Cardiac muscle cell (in vitro differentiated cells and primary cell): ENCODE results near the gene ZNF846. TPM values are rescaled to one million over a fixed set of nuclear protein-coding genes. Genes with fewer than 3 reads are reported as not detected.
A peak's percentile ranks its signal among the peaks of the same experiment; 100 is the strongest.
"Not testable (repeated sequence)": the region's sequence is repeated elsewhere in the genome, so short reads cannot be mapped to it uniquely, and the experiment has no call there.

Source experiments
- DNase-seq, 2 donors: peaks; one replicate each; pipeline versions ENCODE4 v3.0.0 to v3.0.0-alpha.2; 2010 to 2017; ENCODE audit warnings: low read depth in 1 of 2, low spot score in 1 of 2
- H3K27ac ChIP-seq: fragments of 200-600 bp; sonication (generic); 2 replicates; pipeline ENCODE4 v1.5.1; 2016
- H3K27me3 ChIP-seq: fragments of 200-600 bp; sonication (generic); 2 replicates; pipeline ENCODE4 v1.6.0; 2016; ENCODE audit warnings: control low read depth
- H3K36me3 ChIP-seq: fragments of 200-600 bp; sonication (generic); 2 replicates; pipeline ENCODE4 v1.5.1; 2016; ENCODE audit warnings: control low read depth
- H3K4me1 ChIP-seq: fragments of 200-600 bp; sonication (generic); 2 replicates; pipeline ENCODE4 v1.8.1; 2017; ENCODE audit warnings: low read depth, mild to moderate bottlenecking, mixed run types
- H3K4me3 ChIP-seq: fragments of 200-600 bp; sonication (generic); 2 replicates; pipeline ENCODE4 v1.5.1; 2016; ENCODE audit warnings: mild to moderate bottlenecking
- H3K9me3 ChIP-seq: fragments of 200-600 bp; sonication (generic); 2 replicates; pipeline ENCODE4 v1.5.1; 2017; ENCODE audit warnings: low read depth, mild to moderate bottlenecking, control low read depth
- CTCF ChIP-seq: IDR thresholded peaks from 2 replicates; pipeline ENCODE4 v1.5.1; 2012; ENCODE audit warnings: low read depth, mild to moderate bottlenecking, low read length
- polyA plus RNA-seq: library from polyadenylated mRNA; unstranded; fragments of >200 nt; fragmentation: Nextera tagmentation; extraction: Ambion mirVana; gene quantifications from 2 replicates; pipeline ENCODE4 v1.2.1, GENCODE V29; 2016
- total RNA-seq: library from RNA; depleted of rRNA; stranded (reverse); fragments of >200 nt; gene quantifications from 2 replicates; pipeline ENCODE4 v1.2.3, GENCODE V29; 2016

Gene ZNF846
- total and polyA plus RNA-seq, 2 experiments from 2014 or later: 14.4 to 15.6 TPM

DNA sequence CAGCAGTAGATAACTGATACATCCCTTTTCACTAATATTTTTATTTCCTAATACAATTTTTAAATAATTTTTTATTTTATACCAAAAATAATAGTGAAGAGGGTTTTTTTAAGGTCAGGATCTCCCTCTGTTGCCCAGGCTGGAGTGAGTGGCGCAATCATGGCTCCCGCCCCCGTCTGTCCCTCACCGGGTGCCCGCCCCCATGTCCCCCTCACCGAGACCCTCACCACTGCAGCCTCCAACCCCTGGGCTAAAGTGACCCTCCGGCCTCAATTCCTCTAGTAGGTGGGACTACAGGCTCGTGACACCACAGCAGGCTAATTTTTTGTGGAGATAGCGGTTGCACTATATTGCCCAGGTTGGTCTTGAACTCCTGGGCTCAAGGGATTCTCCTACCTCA is 17.8 kb upstream of the ZNF846 start:
- Histone ChIP-seq H3K27ac (peak overlapping the region; percentile 88), H3K4me1 (peaks cover 43% of the 10 kb centered on the region), H3K27me3 (no peaks in the 10 kb centered on the region), H3K36me3 (no peaks in the 10 kb centered on the region), H3K9me3 (no peaks in the 10 kb centered on the region), H3K4me3 (peak overlapping the region; percentile 77)
- no peak for TF ChIP-seq CTCF
- DNase-seq: no peak

GRCh38 chr19:9785367-9786331 is 17.1 kb upstream of the ZNF846 start:
- peak; percentile 98 to 100 for DNase-seq
- Histone ChIP-seq H3K27ac (peak overlapping the region; percentile 88), H3K4me1 (peaks cover 36% of the 10 kb centered on the region), H3K4me3 (peak overlapping the region; percentile 77), H3K27me3 (no peaks in the 10 kb centered on the region), H3K36me3 (no peaks in the 10 kb centered on the region), H3K9me3 (no peaks in the 10 kb centered on the region)
- TF ChIP-seq CTCF: no peak

GRCh38 chr19:9784163-9784496 is 15.6 kb upstream of the ZNF846 start:
- H3K27ac ChIP-seq: peak overlapping the region; percentile 88
- DNase-seq, H3K27me3 ChIP-seq, H3K4me3 ChIP-seq, H3K36me3 ChIP-seq, H3K9me3 ChIP-seq: not testable (repeated sequence)
- H3K4me1 ChIP-seq: peaks cover 24% of the 10 kb centered on the region

DNA sequence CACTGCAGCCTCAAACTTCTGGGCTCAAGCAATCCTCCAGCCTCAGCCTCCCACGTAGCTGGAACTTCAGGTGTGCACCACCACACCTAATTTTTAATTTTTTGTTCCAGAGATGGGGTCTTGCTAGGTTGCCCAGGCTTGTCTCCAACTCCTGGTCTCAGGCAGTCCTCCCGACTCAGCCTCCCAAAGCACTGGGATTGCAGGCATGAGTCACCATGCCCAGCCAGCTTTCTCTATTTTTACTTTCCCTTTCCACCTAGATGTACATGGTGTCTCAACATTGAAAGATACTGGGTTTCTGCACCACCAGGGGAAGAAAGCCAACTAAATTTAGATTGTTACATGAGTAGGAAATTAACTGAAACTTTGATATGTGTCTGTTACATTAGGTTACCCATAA is 13.8 kb upstream of the ZNF846 start:
- no peaks in the 10 kb centered on the region for H3K36me3 ChIP-seq
- DNase-seq: no peak
- no peaks in the 10 kb centered on the region for H3K9me3 ChIP-seq
- H3K27me3 ChIP-seq: no peaks in the 10 kb centered on the region
- TF ChIP-seq CTCF: no peak
- no peak overlapping the region for H3K27ac ChIP-seq
- no peak overlapping the region for H3K4me3 ChIP-seq
- H3K4me1 ChIP-seq: peaks cover 13% of the 10 kb centered on the region

DNA sequence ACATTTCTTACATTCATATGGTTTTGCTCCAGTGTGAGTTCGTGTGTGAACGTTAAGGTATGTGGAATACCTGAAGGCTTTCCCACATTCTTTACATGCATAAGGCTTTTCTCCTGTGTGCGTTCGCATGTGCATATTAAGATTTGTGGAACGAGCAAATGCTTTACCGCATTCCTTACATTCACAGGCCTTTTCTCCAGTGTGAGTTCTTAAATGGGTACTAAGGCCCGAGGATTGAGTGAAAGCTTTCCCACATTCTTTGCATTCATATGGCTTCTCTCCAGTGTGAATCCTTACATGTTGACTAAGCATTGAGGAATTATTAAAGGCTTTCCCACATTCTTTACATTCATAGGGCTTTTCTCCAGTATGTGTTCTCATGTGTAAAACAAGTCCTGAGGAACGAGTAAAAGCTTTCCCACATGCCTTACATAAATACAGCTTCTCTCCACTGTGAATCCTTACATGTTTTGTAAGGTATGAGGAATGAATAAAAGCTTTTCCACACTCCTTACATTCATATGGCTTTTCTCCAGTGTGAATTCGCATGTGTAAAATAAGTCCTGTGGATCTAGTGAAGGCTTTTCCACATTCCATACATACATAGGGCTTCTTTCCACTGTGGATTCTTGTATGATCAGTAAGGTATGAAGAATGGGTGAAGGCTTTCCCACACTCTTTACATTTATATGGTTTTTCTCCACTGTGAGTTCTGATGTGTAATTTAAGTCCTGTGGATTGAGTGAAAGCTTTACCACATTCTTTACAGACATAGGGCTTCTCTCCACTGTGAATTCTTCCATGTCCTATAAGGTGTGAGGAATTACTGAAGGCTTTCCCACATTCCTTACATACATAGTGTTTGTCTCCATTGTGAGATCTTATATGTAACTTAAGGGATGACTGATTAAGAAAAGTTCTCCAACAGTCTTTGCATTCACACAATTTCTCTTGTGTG is 10.7 kb downstream of the ZNF846 start:
- Histone ChIP-seq H3K4me3 (no peak overlapping the region), H3K4me1 (no peaks in the 10 kb centered on the region), H3K36me3 (peaks cover 25% of the 10 kb centered on the region), H3K27ac (no peak overlapping the region), H3K27me3 (no peaks in the 10 kb centered on the region), H3K9me3 (no peaks in the 10 kb centered on the region)
- no peak for DNase-seq
- no peak for TF ChIP-seq CTCF
